Upper lobe of left lung (tissue), 4 donors: Measurements from ENCODE around the gene STAT3.

Experiments used
- EP300 ChIP-seq, 4 donors: sonication (generic); formaldehyde crosslinking; IDR thresholded peaks; one replicate each; pipeline ENCODE4 v1.5.1; 2017; ENCODE audit warnings: antibody characterized with exemption in 4 of 4, control low read depth in 2 of 4
- POLR2A ChIP-seq, 4 donors: fragments of 450-650 bp; IDR thresholded peaks; one replicate each; pipeline ENCODE4 v1.5.1; 2016 to 2017; ENCODE audit warnings: antibody characterized with exemption in 4 of 4, mild to moderate bottlenecking in 2 of 4
- TF ChIP-seq, protein P1 (sequence below), 6 experiments: fragments of 450-650 bp in 4 of 6; fragments of 200-600 bp in 2 of 6; sonication (generic) in 2 of 6; IDR thresholded peaks; one replicate each; pipeline ENCODE4 v1.5.1; 2016 to 2019; ENCODE audit warnings: antibody characterized with exemption in 6 of 6

DNA sequence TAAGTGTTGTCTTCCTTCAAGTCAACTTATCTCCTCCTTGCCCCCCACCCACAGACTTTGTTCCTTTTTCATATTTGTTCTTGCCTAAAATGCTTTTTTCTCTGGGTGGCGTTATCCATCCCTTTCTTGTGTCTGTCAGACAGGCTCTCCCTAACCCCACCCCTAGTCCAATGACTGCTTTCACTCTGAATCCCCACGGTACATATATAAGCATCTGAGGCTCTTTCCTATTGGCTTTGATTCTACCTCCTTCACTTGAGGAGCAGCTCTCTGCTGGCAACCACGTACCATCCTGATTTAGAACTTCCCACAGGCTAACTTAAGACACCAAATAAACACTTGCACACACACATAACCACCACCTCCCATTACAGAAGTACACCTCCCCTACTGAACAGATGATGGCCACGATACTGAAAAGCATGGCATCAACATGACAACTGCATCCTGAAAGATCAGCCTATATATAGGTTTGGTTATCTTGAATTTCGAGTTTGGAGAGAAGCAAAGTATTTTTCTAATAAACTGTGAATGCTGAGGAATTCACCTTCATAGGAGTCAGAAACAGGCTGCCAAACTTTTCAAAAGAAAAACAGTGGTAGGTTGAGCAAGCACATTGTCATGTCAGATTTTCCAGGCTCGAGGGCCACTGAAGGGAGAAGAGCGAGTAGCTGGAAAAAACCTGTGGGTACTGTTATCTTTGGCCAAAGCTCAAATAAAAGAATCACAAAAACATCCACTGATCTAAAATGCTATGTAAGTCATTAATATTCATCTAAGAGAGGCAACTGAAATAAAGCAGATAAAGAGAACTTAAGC lies 24.3 kb downstream of the STAT3 start:
- TF ChIP-seq POLR2A (IDR thresholded peaks at IDR 0.05) = no peak
- TF ChIP-seq, protein P1, sequence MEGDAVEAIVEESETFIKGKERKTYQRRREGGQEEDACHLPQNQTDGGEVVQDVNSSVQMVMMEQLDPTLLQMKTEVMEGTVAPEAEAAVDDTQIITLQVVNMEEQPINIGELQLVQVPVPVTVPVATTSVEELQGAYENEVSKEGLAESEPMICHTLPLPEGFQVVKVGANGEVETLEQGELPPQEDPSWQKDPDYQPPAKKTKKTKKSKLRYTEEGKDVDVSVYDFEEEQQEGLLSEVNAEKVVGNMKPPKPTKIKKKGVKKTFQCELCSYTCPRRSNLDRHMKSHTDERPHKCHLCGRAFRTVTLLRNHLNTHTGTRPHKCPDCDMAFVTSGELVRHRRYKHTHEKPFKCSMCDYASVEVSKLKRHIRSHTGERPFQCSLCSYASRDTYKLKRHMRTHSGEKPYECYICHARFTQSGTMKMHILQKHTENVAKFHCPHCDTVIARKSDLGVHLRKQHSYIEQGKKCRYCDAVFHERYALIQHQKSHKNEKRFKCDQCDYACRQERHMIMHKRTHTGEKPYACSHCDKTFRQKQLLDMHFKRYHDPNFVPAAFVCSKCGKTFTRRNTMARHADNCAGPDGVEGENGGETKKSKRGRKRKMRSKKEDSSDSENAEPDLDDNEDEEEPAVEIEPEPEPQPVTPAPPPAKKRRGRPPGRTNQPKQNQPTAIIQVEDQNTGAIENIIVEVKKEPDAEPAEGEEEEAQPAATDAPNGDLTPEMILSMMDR (IDR thresholded peaks at IDR 0.05) = no peak
- TF ChIP-seq EP300 (IDR thresholded peaks at IDR 0.05) = no peak
